HFFc6 (cell line): ENCODE data around the gene CSNK1G1. TPM values are rescaled to one million over a fixed set of nuclear protein-coding genes. Genes with fewer than 3 reads are reported as not detected.

Experiments
- DNase-seq: peaks from one replicate; pipeline ENCODE4 v3.0.0-alpha.2; 2018
- H3K27ac Mint-ChIP-seq: 2 replicates; pipeline ENCODE4 v1.8.0; 2020; ENCODE audit warnings: mild to moderate bottlenecking, mixed read lengths
- H3K27me3 Mint-ChIP-seq: 2 replicates; pipeline ENCODE4 v1.8.0; 2021; ENCODE audit warnings: mild to moderate bottlenecking, moderate library complexity, mixed read lengths; ENCODE audit not compliant: insufficient read depth
- H3K36me3 Mint-ChIP-seq: 2 replicates; pipeline ENCODE4 v1.8.0; 2021; ENCODE audit warnings: low read depth, mixed read lengths
- H3K4me1 Mint-ChIP-seq: 2 replicates; pipeline ENCODE4 v1.8.0; 2020; ENCODE audit warnings: low read depth, mixed read lengths
- H3K4me3 Mint-ChIP-seq: 2 replicates; pipeline ENCODE4 v1.8.0; 2020; ENCODE audit warnings: mild to moderate bottlenecking, moderate library complexity, mixed read lengths
- H3K9me3 Mint-ChIP-seq: 2 replicates; pipeline ENCODE4 v1.8.0; 2020; ENCODE audit warnings: mild to moderate bottlenecking, mixed read lengths
- total RNA-seq, 6 experiments: library from RNA; stranded (reverse); fragmentation: NEBNext Ultra II Directional; extraction: Animal tissue kit (Norgen Biotek cat#: 25700); gene quantifications; 2 replicates in 1 of 6; 3 replicates in 5 of 6; pipeline ENCODE4 v1.2.3, GENCODE V29; 2021
- TF ChIP-seq, protein P1 (sequence below): fragments of 200-600 bp; sonication (generic); IDR thresholded peaks from 2 replicates; pipeline ENCODE4 v1.5.0; 2021; ENCODE audit warnings: antibody characterized with exemption, mild to moderate bottlenecking

CSNK1G1 gene
- total RNA-seq, 6 experiments from 2014 or later = 16.4 to 20.5 (median 18.6) TPM

DNA sequence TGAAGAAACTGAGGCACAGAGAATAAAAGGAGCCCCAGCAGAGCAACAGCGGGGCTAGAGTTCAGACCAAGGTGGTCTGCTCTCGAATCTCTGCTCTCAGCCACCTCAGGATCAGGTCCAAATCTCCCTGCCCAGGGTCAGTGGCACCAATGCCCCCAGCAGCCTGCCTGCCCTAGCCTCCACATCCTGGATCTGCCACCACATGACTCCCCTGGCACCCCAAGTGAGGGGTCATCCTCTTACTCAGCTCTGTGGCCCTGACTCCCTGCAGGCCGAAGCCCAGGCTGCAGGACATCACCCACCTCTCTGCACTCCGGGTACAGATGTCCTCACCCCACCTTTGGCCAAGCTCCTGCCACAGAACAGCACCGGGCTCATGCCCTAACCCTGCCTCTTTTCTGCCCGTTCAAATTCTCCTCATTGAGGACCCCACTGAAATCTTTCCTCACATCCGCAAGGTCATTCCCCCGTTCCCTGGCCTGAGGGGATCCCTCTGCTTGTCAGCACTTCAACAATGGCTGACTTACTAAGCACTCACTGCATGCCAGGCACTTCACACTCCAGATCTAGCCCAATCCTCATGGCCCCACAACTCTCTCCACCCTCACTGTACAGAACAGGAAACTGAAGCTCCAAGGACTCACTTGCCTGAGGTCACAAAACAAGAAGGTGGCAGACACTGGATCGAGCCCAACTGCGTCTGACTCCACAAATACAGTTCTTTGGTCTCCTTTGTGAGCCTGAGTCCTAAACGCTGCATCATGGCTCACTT, 197.4 kb downstream of the CSNK1G1 start:
- no peak for DNase-seq
- Mint-ChIP-seq H3K36me3 (peaks cover 41% of the 10 kb centered on the region), H3K4me3 (peak overlapping the region; percentile 17), H3K9me3 (no peaks in the 10 kb centered on the region), H3K4me1 (peaks cover 39% of the 10 kb centered on the region), H3K27ac (peak overlapping the region; percentile 66), H3K27me3 (peaks cover 10% of the 10 kb centered on the region)
- TF ChIP-seq, protein P1, sequence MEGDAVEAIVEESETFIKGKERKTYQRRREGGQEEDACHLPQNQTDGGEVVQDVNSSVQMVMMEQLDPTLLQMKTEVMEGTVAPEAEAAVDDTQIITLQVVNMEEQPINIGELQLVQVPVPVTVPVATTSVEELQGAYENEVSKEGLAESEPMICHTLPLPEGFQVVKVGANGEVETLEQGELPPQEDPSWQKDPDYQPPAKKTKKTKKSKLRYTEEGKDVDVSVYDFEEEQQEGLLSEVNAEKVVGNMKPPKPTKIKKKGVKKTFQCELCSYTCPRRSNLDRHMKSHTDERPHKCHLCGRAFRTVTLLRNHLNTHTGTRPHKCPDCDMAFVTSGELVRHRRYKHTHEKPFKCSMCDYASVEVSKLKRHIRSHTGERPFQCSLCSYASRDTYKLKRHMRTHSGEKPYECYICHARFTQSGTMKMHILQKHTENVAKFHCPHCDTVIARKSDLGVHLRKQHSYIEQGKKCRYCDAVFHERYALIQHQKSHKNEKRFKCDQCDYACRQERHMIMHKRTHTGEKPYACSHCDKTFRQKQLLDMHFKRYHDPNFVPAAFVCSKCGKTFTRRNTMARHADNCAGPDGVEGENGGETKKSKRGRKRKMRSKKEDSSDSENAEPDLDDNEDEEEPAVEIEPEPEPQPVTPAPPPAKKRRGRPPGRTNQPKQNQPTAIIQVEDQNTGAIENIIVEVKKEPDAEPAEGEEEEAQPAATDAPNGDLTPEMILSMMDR = no peak

DNA sequence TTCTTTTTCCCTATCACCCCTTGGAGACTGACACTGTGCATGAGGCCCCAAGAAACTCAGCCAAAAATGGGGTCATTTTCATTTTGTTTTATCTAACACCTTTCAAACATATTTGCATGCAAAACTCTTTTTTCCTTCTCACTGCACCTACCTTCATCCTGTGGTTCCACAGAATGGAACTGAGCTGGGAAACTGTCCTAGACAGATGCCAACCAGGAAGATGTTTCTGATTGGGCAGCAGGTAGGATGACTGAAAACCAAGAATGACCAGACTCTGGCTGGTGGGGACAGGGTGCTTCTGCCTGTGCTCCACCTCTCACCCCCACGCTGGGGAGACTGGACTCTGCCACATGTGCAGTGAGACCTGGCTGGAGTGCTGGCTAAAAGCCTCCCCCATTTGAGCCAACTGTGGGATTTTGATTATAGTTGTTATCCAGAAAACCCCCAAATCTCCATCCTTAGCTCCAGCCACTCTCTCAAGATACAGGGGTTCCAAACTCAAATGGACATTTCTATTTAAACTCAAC, 198.3 kb downstream of the CSNK1G1 start:
- H3K4me1 Mint-ChIP-seq = peaks cover 40% of the 10 kb centered on the region
- no peak overlapping the region for H3K4me3 Mint-ChIP-seq
- DNase-seq = no peak
- TF ChIP-seq, protein P1 = no peak
- no peaks in the 10 kb centered on the region for H3K9me3 Mint-ChIP-seq
- peaks cover 16% of the 10 kb centered on the region for H3K27me3 Mint-ChIP-seq
- no peak overlapping the region; the same call in 1 of the 2 replicates for H3K27ac Mint-ChIP-seq
- peaks cover 41% of the 10 kb centered on the region for H3K36me3 Mint-ChIP-seq

DNA sequence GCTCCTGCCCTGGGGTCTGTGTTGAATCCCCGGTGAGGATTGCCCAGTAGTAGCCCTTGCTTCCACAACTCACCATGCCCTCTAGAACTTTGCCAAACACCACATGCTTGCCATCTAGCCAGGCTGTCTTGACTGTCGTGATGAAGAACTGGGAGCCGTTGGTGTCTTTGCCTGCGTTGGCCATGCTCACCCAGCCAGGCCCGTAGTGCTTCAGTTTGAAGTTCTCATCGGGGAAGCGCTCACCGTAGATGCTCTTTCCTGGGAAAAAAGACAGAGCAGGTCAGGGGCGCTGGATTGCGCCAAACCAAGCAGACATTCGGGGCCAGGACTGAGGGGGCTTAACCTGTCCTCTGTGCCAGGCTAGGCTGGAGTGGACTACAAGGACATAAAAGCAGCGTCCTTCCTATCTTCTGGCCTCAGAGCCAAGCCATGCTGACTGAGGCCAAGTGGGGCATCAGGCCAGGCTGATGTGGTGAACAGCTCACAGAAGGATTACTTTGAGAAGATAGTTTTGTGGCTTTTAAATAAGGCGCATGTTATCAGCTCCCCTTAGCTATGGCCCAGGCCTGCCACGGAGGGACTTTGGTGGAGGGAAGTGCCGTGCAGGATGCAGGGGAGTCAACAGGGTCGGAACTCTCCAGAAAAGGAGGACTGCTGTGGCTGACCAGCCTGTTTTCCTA, 199.2 kb downstream of the CSNK1G1 start:
- Mint-ChIP-seq H3K4me3 (no peak overlapping the region), H3K27me3 (peaks cover 17% of the 10 kb centered on the region), H3K4me1 (peaks cover 35% of the 10 kb centered on the region), H3K27ac (no peak overlapping the region; the same call in 1 of the 2 replicates), H3K9me3 (no peaks in the 10 kb centered on the region), H3K36me3 (peaks cover 35% of the 10 kb centered on the region)
- no peak for DNase-seq
- TF ChIP-seq, protein P1 = no peak

DNA sequence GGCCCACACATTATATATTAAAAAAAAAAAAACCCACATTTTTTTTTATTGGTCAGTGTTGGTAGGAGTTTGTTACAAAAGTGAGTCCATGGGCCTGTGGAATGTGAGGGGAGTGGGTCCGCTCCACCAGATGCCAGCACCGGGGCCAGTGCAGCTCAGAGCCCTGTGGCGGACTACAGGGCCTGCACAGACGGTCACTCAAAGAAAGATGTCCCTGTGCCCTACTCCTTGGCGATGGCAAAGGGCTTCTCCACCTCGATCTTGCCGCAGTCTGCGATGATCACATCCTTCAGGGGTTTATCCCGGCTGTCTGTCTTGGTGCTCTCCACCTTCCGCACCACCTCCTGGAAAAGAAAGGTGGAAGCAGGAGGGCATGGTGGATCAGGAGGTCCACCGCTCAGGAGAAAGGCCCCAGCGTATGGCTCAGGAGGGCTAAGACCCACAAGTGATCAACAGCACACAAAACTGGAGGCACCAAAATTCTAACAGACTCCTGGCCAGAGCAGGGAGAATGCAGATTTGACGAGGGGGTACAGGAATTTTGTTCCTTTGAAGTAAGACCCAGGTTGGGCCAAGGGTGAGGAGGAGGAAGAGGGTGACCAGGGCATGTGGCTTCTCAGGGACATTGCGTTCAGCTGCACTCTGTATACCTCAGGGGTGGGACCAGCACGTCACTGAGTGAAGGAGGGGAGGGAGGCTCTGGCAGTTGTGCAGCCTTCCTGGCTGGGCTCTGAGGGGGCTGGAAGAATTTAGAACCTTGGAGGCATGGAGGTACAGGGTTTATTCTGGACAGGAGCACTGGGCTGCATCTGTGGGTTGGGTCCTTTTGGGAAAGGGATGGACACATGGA, 199.9 kb downstream of the CSNK1G1 start:
- TF ChIP-seq, protein P1 = no peak
- H3K4me3 Mint-ChIP-seq = no peak overlapping the region
- no peak overlapping the region for H3K27ac Mint-ChIP-seq
- H3K9me3 Mint-ChIP-seq = no peaks in the 10 kb centered on the region
- peaks cover 34% of the 10 kb centered on the region for H3K4me1 Mint-ChIP-seq
- H3K27me3 Mint-ChIP-seq = peaks cover 16% of the 10 kb centered on the region
- no peak for DNase-seq
- H3K36me3 Mint-ChIP-seq = peaks cover 33% of the 10 kb centered on the region
